SK-N-SH (cell line): ENCODE measurements around the gene FOXM1.

Experiments
- EP300 ChIP-seq, 2 experiments: IDR thresholded peaks; 2 replicates each; pipeline versions ENCODE4 v1.4.0 to v1.6.1; 2012; ENCODE audit warnings: borderline replicate concordance in 1 of 2, low read depth in 1 of 2, low read length in 1 of 2
- TF ChIP-seq, protein P1 (sequence below): fragments of 200-600 bp; sonication (generic); IDR thresholded peaks from 2 replicates; pipeline ENCODE4 v1.6.1; 2017; ENCODE audit warnings: antibody characterized with exemption, mild to moderate bottlenecking, moderate library complexity

DNA sequence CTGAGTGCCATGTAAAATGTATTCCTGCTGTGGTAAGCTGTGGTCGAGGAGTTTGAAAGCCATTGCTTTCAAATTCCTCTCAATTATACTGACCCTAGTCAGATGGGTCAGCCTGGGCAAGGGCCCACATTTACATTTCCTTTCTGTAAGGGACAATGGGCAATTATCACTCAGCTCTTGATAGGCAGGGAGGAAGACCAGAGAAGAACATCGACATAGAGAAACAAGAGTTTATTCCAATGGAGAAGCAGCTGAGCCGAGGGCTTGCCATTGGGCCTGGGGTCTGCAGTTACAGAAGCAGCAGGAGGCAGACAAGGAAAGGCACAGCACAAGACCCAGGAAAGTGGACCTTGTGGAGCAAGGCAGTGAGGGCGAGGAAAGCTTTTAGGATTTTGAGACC lies 51.8 kb downstream of the FOXM1 start:
- TF ChIP-seq, protein P1, sequence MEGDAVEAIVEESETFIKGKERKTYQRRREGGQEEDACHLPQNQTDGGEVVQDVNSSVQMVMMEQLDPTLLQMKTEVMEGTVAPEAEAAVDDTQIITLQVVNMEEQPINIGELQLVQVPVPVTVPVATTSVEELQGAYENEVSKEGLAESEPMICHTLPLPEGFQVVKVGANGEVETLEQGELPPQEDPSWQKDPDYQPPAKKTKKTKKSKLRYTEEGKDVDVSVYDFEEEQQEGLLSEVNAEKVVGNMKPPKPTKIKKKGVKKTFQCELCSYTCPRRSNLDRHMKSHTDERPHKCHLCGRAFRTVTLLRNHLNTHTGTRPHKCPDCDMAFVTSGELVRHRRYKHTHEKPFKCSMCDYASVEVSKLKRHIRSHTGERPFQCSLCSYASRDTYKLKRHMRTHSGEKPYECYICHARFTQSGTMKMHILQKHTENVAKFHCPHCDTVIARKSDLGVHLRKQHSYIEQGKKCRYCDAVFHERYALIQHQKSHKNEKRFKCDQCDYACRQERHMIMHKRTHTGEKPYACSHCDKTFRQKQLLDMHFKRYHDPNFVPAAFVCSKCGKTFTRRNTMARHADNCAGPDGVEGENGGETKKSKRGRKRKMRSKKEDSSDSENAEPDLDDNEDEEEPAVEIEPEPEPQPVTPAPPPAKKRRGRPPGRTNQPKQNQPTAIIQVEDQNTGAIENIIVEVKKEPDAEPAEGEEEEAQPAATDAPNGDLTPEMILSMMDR, result no peak
- TF ChIP-seq EP300 (IDR thresholded peaks at IDR 0.05; ENCODE audit: borderline replicate concordance in 1 of 2, low read depth in 1 of 2, low read length in 1 of 2), result no peak
